ENCODE measurements around the gene CLN5. TPM values are rescaled to one million over a fixed set of nuclear protein-coding genes. Genes with fewer than 3 reads are reported as not detected.

Gene CLN5
- total RNA-seq, 4 donors from 2014 or later = 4.5 to 10.1 (median 7.1) TPM

GRCh38 chr13:77014906-77015685, 23.2 kb downstream of the CLN5 start:
- H3K4me3 ChIP-seq = no peak overlapping the region
- H3K9me3 ChIP-seq = no peaks in the 10 kb centered on the region
- no peaks in the 10 kb centered on the region for H3K27me3 ChIP-seq
- DNase-seq (no peak), ATAC-seq (no peak)
- H3K27ac ChIP-seq = peak overlapping the region; percentile 53 to 75 (median 64)
- in situ Hi-C loops (cut with MboI; ENCODE audit: low sequenced_read_pairs in 4 of 4) = no loop called here
- peaks cover 41 to 52% of the 10 kb centered on the region in 2 donors for H3K4me1 ChIP-seq
- TF ChIP-seq POLR2A (IDR thresholded peaks at IDR 0.05) = no peak
- TF ChIP-seq, protein P1, sequence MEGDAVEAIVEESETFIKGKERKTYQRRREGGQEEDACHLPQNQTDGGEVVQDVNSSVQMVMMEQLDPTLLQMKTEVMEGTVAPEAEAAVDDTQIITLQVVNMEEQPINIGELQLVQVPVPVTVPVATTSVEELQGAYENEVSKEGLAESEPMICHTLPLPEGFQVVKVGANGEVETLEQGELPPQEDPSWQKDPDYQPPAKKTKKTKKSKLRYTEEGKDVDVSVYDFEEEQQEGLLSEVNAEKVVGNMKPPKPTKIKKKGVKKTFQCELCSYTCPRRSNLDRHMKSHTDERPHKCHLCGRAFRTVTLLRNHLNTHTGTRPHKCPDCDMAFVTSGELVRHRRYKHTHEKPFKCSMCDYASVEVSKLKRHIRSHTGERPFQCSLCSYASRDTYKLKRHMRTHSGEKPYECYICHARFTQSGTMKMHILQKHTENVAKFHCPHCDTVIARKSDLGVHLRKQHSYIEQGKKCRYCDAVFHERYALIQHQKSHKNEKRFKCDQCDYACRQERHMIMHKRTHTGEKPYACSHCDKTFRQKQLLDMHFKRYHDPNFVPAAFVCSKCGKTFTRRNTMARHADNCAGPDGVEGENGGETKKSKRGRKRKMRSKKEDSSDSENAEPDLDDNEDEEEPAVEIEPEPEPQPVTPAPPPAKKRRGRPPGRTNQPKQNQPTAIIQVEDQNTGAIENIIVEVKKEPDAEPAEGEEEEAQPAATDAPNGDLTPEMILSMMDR (IDR thresholded peaks at IDR 0.05 in 4 of 5, conservative IDR thresholded peaks at IDR 0.05 in 1 of 5) = no peak
- intact Hi-C loops (cut with DNase I; ENCODE audit: low total_unique reads) = no loop called here
- H3K36me3 ChIP-seq = peaks cover 7 to 80% of the 10 kb centered on the region in 2 donors

GRCh38 chr13:77016251-77016812, 24.5 kb downstream of the CLN5 start:
- in situ Hi-C loops (cut with MboI; ENCODE audit: low sequenced_read_pairs in 4 of 4) = no loop called here
- DNase-seq (no peak), ATAC-seq (peak in 1 of 2 donors; percentile 39)
- Histone ChIP-seq H3K9me3 (no peaks in the 10 kb centered on the region), H3K4me1 (peaks cover 53 to 62% of the 10 kb centered on the region in 2 donors), H3K36me3 (peaks cover 7 to 70% of the 10 kb centered on the region in 2 donors), H3K27ac (peak overlapping the region; percentile 53 to 75 (median 64)), H3K27me3 (no peaks in the 10 kb centered on the region), H3K4me3 (no peak overlapping the region)
- intact Hi-C loops (cut with DNase I; ENCODE audit: low total_unique reads) = no loop called here
- TF ChIP-seq POLR2A (IDR thresholded peaks at IDR 0.05) = no peak
- TF ChIP-seq, protein P1 (IDR thresholded peaks at IDR 0.05 in 4 of 5, conservative IDR thresholded peaks at IDR 0.05 in 1 of 5) = no peak

DNA sequence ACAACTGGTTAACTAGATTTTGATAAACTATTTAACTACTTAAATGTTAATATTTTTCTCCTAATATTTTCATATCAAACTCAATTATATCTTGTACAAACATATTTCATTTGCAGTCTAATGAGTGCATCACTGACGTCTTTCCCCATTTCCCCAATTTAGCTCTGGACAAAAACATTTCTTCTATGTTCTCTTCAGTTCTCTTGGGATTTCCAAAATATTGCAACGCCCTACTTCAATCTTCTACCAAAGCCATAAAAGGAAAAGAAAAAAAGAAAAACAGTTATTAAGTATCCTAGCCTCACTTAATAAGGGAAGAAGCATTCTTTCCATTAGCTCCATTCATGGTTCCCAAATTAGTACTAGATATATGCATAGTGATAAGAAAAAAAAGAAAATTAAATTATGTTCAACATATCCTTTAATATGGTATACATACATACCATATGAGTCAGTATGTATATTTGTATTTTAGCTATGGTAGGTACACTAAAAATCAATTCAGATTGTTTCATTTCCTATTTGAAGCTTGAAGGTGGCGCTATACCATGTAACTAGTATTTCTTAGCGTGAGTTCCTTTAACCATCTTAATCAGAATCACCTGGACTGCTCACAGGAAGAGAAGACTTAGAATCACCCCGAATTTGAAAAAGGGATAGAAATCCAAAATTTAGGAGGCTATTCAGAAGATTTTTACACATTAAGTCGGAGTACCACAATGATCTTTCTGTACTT, 25.2 kb downstream of the CLN5 start:
- peaks cover 7 to 63% of the 10 kb centered on the region in 2 donors for H3K36me3 ChIP-seq
- DNase-seq (no peak), ATAC-seq (peak; percentile 59 to 82)
- in situ Hi-C loops (cut with MboI; ENCODE audit: low sequenced_read_pairs in 4 of 4) (no loop called here), intact Hi-C loops (cut with DNase I; ENCODE audit: low total_unique reads) (no loop called here)
- H3K9me3 ChIP-seq = no peaks in the 10 kb centered on the region
- H3K4me3 ChIP-seq = no peak overlapping the region
- H3K27me3 ChIP-seq = no peaks in the 10 kb centered on the region
- peak overlapping the region; percentile 53 to 75 (median 64) for H3K27ac ChIP-seq
- TF ChIP-seq, protein P1 (IDR thresholded peaks at IDR 0.05 in 4 of 5, conservative IDR thresholded peaks at IDR 0.05 in 1 of 5) = no peak
- no peak for TF ChIP-seq POLR2A (IDR thresholded peaks at IDR 0.05)
- peaks cover 60 to 69% of the 10 kb centered on the region in 2 donors for H3K4me1 ChIP-seq

GRCh38 chr13:77019756-77020155, 27.9 kb downstream of the CLN5 start:
- Histone ChIP-seq H3K36me3 (peaks cover 2 to 37% of the 10 kb centered on the region in 2 donors), H3K9me3 (no peaks in the 10 kb centered on the region), H3K27ac (peak overlapping the region; percentile 23 to 75 (median 54)), H3K27me3 (no peaks in the 10 kb centered on the region), H3K4me3 (no peak overlapping the region), H3K4me1 (peaks cover 79 to 91% of the 10 kb centered on the region in 2 donors)
- ATAC-seq (no peak), DNase-seq (no peak)
- in situ Hi-C loops (cut with MboI; ENCODE audit: low sequenced_read_pairs in 4 of 4) (no loop called here), intact Hi-C loops (cut with DNase I; ENCODE audit: low total_unique reads) (loop anchor here (10.0 kb wide), 1 partner anchor 135 kb away; the partner anchor contains the start of gene KCTD12)
- TF ChIP-seq POLR2A (IDR thresholded peaks at IDR 0.05) = no peak
